AG08395 (cell line): ENCODE measurements around the gene SYTL2.
"Not testable (repeated sequence)": the region's sequence is repeated elsewhere in the genome, so short reads cannot be mapped to it uniquely, and the experiment has no call there.

Experiments
- DNase-seq: peaks from one replicate; pipeline ENCODE4 v3.0.0; 2012; ENCODE audit warnings: mixed read lengths, low spot score

The SYTL2 gene

GRCh38 chr11:85810871-85811611 is at the start of gene SYTL2:
TSS of gene SYTL2 (minus strand) at chr11:85811141. CDS start at chr11:85757725, 53,416 bp downstream.
- DNase-seq = peak; percentile 83

GRCh38 chr11:85859541-85859940 is 48.6 kb upstream of the SYTL2 start:
- not testable (repeated sequence) for DNase-seq

GRCh38 chr11:85857098-85857497 is 46.2 kb upstream of the SYTL2 start:
- no peak for DNase-seq

- no peak for DNase-seq
Measured at GRCh38 chr11:85855341-85855656, 44.4 kb upstream of the SYTL2 start, which contains the start of gene CCDC83. TSS of gene CCDC83 (plus strand) at chr11:85855383. CDS start at chr11:85865124, 9,741 bp downstream.

GRCh38 chr11:85854557-85855340 is 43.8 kb upstream of the SYTL2 start:
- peak; percentile 96 for DNase-seq

GRCh38 chr11:85854212-85854556 is 43.2 kb upstream of the SYTL2 start:
- DNase-seq = no peak

GRCh38 chr11:85853541-85853940 is 42.6 kb upstream of the SYTL2 start:
- DNase-seq = not testable (repeated sequence)

- DNase-seq = not testable (repeated sequence)
Measured at GRCh38 chr11:85852754-85853153, 41.8 kb upstream of the SYTL2 start.

GRCh38 chr11:85848556-85848955 is 37.6 kb upstream of the SYTL2 start:
- no peak for DNase-seq

- DNase-seq = no peak
Measured at GRCh38 chr11:85848006-85848405, 37.1 kb upstream of the SYTL2 start.

GRCh38 chr11:85847436-85847835 is 36.5 kb upstream of the SYTL2 start:
- DNase-seq = no peak

GRCh38 chr11:85845124-85845631 is 34.2 kb upstream of the SYTL2 start:
- no peak for DNase-seq

- peak; percentile 29 for DNase-seq
Measured at GRCh38 chr11:85844439-85845123, 33.6 kb upstream of the SYTL2 start.

GRCh38 chr11:85843929-85844328 is 33.0 kb upstream of the SYTL2 start:
- no peak for DNase-seq

GRCh38 chr11:85840932-85841331 is 30.0 kb upstream of the SYTL2 start:
- DNase-seq = not testable (repeated sequence)

- DNase-seq = no peak
Measured at GRCh38 chr11:85835729-85836128, 24.8 kb upstream of the SYTL2 start.

- DNase-seq = no peak
Measured at GRCh38 chr11:85835263-85835662, 24.3 kb upstream of the SYTL2 start.

GRCh38 chr11:85831050-85831449 is 20.1 kb upstream of the SYTL2 start:
- DNase-seq = no peak

- DNase-seq = no peak
Measured at GRCh38 chr11:85829172-85829571, 18.2 kb upstream of the SYTL2 start.

- DNase-seq = no peak
Measured at GRCh38 chr11:85828640-85828978, 17.7 kb upstream of the SYTL2 start.

- peak; percentile 89 for DNase-seq
Measured at GRCh38 chr11:85827748-85828639, 17.1 kb upstream of the SYTL2 start.
